ENCODE measurements around the gene PTPRA.

Gene PTPRA

GRCh38 chr20:2909953-2910352 is 36.7 kb downstream of the PTPRA start:
- Mint-ChIP-seq H3K27me3 (no peaks in the 10 kb centered on the region), H3K36me3 (ENCODE audit: low read depth) (no peaks in the 10 kb centered on the region), H3K9me3 (no peaks in the 10 kb centered on the region), H3K4me3 (no peak overlapping the region), H3K4me1 (ENCODE audit: low read depth) (peaks cover 5% of the 10 kb centered on the region), H3K27ac (no peak overlapping the region)
- intact Hi-C loops (cut with micrococcal nuclease) = no loop called here

DNA sequence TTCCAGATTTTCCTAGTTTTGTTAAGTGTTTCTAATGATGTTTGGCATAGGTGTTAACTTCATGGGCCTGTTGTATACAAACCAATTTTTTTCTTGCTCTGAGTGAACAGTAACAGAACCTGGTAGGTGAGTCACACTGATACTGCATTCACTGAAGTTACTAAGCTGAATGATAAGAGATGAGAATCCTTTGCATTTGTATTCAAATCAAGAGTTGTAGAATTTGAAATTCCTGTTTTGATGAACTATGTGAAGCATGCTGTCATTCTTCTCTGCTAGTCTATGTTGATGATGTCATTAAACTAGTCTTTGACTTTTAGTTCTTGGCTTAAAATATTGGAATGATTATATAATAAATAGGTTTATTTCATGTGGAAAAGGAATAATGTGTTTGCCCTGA is 37.9 kb downstream of the PTPRA start:
- H3K4me1 Mint-ChIP-seq (ENCODE audit: low read depth) = peaks cover 5% of the 10 kb centered on the region
- H3K9me3 Mint-ChIP-seq = no peaks in the 10 kb centered on the region
- no peaks in the 10 kb centered on the region for H3K36me3 Mint-ChIP-seq (ENCODE audit: low read depth)
- H3K27ac Mint-ChIP-seq = no peak overlapping the region
- intact Hi-C loops (cut with micrococcal nuclease) = no loop called here
- H3K27me3 Mint-ChIP-seq = no peaks in the 10 kb centered on the region
- no peak overlapping the region for H3K4me3 Mint-ChIP-seq

DNA sequence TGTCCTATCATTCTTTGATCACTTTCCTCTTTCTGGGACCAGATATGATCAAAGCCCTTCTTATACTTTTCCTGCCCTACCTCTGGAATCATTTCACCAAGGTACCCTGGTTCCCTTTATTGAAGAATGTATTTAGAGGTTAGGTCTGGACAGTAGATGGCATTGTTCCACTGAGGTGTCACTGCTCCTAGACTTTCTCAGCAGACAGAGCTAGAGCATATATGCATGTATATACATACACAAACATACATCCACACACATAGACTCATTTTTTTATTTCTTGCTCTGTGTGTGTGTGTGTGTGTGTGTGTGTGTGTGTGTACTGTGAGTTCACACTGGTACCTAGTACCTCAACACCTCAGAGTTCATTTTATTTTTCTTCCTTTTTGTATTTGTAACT is 40.9 kb downstream of the PTPRA start:
- H3K4me1 Mint-ChIP-seq (ENCODE audit: low read depth) = peaks cover 16% of the 10 kb centered on the region
- peaks cover 6% of the 10 kb centered on the region for H3K36me3 Mint-ChIP-seq (ENCODE audit: low read depth)
- H3K9me3 Mint-ChIP-seq = no peaks in the 10 kb centered on the region
- no peak overlapping the region for H3K4me3 Mint-ChIP-seq
- no peak overlapping the region for H3K27ac Mint-ChIP-seq
- intact Hi-C loops (cut with micrococcal nuclease) = no loop called here
- H3K27me3 Mint-ChIP-seq = no peaks in the 10 kb centered on the region

GRCh38 chr20:2917266-2917665 is 44.0 kb downstream of the PTPRA start:
- Mint-ChIP-seq H3K27ac (no peak overlapping the region), H3K4me1 (ENCODE audit: low read depth) (peaks cover 26% of the 10 kb centered on the region), H3K36me3 (ENCODE audit: low read depth) (peaks cover 20% of the 10 kb centered on the region), H3K27me3 (no peaks in the 10 kb centered on the region), H3K9me3 (no peaks in the 10 kb centered on the region), H3K4me3 (no peak overlapping the region)
- intact Hi-C loops (cut with micrococcal nuclease) = no loop called here

DNA sequence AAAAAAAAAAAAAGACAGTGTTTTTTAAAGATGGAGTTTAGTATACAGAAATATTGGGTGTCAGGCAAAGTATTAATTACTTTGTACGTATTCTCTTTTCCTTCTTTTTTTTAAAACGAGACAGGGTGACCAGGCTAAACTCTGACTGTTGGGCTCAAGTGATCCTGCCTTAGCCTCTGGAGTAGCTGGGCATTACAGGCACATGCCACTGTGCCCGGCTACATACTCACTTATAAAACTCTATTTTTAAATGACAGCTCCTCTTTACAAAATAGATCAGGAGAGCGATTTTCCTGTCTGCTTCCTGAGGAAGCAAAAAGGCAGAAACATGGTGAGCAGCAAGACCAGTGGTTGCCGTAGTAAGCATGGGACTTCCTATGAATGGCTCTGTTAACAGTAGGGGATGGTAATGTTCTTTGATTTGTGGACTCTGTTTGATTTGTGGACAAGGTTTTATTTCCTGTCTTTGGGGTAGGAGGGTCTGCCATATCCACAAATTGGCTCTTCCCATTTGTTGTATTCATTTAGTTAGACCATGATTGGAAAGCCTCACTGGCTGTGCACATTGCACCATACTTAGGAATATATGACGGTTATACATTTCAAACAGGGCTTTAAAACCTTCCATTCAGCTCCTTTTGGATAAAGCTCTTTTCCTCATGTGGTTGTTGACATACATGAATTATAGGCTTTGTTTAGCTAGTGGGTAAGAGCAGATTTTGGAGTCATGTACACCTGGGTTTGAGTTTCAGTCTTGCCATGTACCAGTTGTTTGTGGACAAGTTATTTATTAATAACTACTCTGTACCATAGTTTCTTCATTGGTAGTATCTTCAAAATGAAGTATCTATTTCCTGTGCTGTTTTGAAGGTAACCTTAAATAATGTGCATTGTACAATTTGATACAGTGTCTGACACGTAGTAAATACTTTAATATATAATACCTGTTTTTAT is 45.1 kb downstream of the PTPRA start:
- Mint-ChIP-seq H3K27ac (no peak overlapping the region), H3K27me3 (no peaks in the 10 kb centered on the region), H3K4me1 (ENCODE audit: low read depth) (peaks cover 26% of the 10 kb centered on the region), H3K4me3 (no peak overlapping the region), H3K9me3 (no peaks in the 10 kb centered on the region), H3K36me3 (ENCODE audit: low read depth) (peaks cover 28% of the 10 kb centered on the region)
- intact Hi-C loops (cut with micrococcal nuclease) = no loop called here

GRCh38 chr20:2919518-2920245 is 46.4 kb downstream of the PTPRA start:
- no peak overlapping the region for H3K27ac Mint-ChIP-seq
- H3K4me1 Mint-ChIP-seq (ENCODE audit: low read depth) = peaks cover 26% of the 10 kb centered on the region
- H3K9me3 Mint-ChIP-seq = no peaks in the 10 kb centered on the region
- H3K27me3 Mint-ChIP-seq = no peaks in the 10 kb centered on the region
- H3K36me3 Mint-ChIP-seq (ENCODE audit: low read depth) = peaks cover 37% of the 10 kb centered on the region
- intact Hi-C loops (cut with micrococcal nuclease) = no loop called here
- H3K4me3 Mint-ChIP-seq = no peak overlapping the region

DNA sequence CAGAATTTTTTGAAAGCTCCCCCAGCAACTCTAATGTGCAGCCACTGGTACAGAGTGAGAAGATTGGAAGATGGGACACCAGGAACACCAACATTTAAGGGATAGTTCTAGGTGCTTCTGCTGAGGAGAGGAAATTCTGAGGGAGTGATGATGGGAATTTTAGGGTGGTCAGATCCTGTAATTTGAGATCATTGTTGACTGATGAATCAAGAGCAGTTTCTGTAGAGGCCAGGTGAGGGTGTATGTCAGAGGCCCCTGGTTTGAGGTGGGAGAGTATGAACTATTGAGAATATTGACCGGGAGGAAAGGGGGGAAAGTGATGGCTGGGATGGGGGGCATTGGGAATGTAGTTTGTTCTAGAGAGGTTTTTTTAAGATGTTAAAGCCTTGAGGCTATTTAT is 47.2 kb downstream of the PTPRA start:
- intact Hi-C loops (cut with micrococcal nuclease) = no loop called here
- no peak overlapping the region for H3K27ac Mint-ChIP-seq
- no peaks in the 10 kb centered on the region for H3K27me3 Mint-ChIP-seq
- H3K4me3 Mint-ChIP-seq = no peak overlapping the region
- peaks cover 26% of the 10 kb centered on the region for H3K4me1 Mint-ChIP-seq (ENCODE audit: low read depth)
- H3K36me3 Mint-ChIP-seq (ENCODE audit: low read depth) = peaks cover 44% of the 10 kb centered on the region
- H3K9me3 Mint-ChIP-seq = no peaks in the 10 kb centered on the region

DNA sequence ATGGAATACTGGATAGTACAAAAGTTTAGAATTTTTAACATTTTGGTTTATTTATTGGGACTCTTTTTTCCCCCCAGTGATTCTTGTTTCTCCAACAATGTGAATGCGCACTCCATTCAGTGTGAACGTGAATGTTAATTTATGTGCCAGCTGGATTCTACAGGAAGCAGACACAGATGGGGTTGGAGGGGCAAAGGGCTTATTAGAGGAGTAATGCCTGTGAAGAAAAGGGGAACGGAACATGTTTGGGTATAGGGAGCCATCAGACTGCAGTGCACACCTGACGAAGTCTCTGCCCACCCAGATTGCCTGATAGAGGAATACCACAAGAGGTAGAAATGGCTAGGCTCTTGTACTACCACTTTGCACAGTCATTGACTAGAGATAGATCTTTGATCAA is 48.2 kb downstream of the PTPRA start:
- Mint-ChIP-seq H3K36me3 (ENCODE audit: low read depth) (peaks cover 51% of the 10 kb centered on the region), H3K4me3 (no peak overlapping the region), H3K9me3 (no peaks in the 10 kb centered on the region), H3K4me1 (ENCODE audit: low read depth) (peaks cover 26% of the 10 kb centered on the region), H3K27me3 (no peaks in the 10 kb centered on the region), H3K27ac (no peak overlapping the region)
- intact Hi-C loops (cut with micrococcal nuclease) = no loop called here

GRCh38 chr20:2922957-2923356 is 49.7 kb downstream of the PTPRA start:
- no peaks in the 10 kb centered on the region for H3K27me3 Mint-ChIP-seq
- no peaks in the 10 kb centered on the region for H3K9me3 Mint-ChIP-seq
- peaks cover 45% of the 10 kb centered on the region for H3K36me3 Mint-ChIP-seq (ENCODE audit: low read depth)
- H3K4me3 Mint-ChIP-seq = no peak overlapping the region
- no peak overlapping the region for H3K27ac Mint-ChIP-seq
- peaks cover 17% of the 10 kb centered on the region for H3K4me1 Mint-ChIP-seq (ENCODE audit: low read depth)
- intact Hi-C loops (cut with micrococcal nuclease) = no loop called here

GRCh38 chr20:2930538-2930937 is 57.3 kb downstream of the PTPRA start:
- Mint-ChIP-seq H3K9me3 (no peaks in the 10 kb centered on the region), H3K27me3 (no peaks in the 10 kb centered on the region), H3K4me1 (ENCODE audit: low read depth) (no peaks in the 10 kb centered on the region), H3K27ac (no peak overlapping the region), H3K36me3 (ENCODE audit: low read depth) (peaks cover 13% of the 10 kb centered on the region), H3K4me3 (no peak overlapping the region)
- intact Hi-C loops (cut with micrococcal nuclease) = no loop called here

GRCh38 chr20:2932498-2932897 is 59.2 kb downstream of the PTPRA start:
- Mint-ChIP-seq H3K36me3 (ENCODE audit: low read depth) (peaks cover 7% of the 10 kb centered on the region), H3K27ac (no peak overlapping the region), H3K4me1 (ENCODE audit: low read depth) (no peaks in the 10 kb centered on the region)

GRCh38 chr20:2937902-2938301 is 64.6 kb downstream of the PTPRA start:
- no peak overlapping the region for H3K27ac Mint-ChIP-seq
- H3K4me1 Mint-ChIP-seq (ENCODE audit: low read depth) = peaks cover 7% of the 10 kb centered on the region
- peaks cover 7% of the 10 kb centered on the region for H3K36me3 Mint-ChIP-seq (ENCODE audit: low read depth)
- no peak overlapping the region for H3K4me3 Mint-ChIP-seq
- no peaks in the 10 kb centered on the region for H3K27me3 Mint-ChIP-seq
- intact Hi-C loops (cut with micrococcal nuclease) = no loop called here
- H3K9me3 Mint-ChIP-seq = no peaks in the 10 kb centered on the region

More at GRCh38 chr20:2932498-2932897, 59.2 kb downstream of the PTPRA start:
- intact Hi-C loops (cut with micrococcal nuclease) = no loop called here
- Mint-ChIP-seq H3K27me3 (no peaks in the 10 kb centered on the region), H3K9me3 (no peaks in the 10 kb centered on the region), H3K4me3 (no peak overlapping the region)

DNA sequence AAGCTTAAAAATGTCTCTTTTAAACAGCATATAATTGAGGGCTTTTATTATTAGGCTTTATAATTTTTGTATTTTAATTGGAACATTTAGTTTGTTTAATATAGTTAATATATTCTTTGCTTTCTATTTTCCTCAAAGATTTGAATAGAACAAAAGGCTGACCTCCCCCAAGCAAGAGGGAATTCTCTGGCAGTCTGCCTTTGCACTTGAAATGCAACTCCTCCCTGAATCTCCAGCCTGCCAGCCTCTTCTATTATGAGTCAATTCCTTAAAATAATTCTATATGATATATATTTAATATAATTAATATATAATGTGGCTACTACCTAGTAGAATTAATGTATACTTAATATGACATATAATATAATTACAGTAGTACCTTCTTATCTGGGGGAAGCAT is 69.2 kb downstream of the PTPRA start:
- H3K4me1 Mint-ChIP-seq (ENCODE audit: low read depth) = peaks cover 16% of the 10 kb centered on the region
- H3K9me3 Mint-ChIP-seq = no peaks in the 10 kb centered on the region
- intact Hi-C loops (cut with micrococcal nuclease) = no loop called here
- H3K27ac Mint-ChIP-seq = no peak overlapping the region
- H3K36me3 Mint-ChIP-seq (ENCODE audit: low read depth) = peaks cover 15% of the 10 kb centered on the region
- no peaks in the 10 kb centered on the region for H3K27me3 Mint-ChIP-seq
- H3K4me3 Mint-ChIP-seq = no peak overlapping the region
